ENCODE measurements around the gene TM6SF1.

- TF ChIP-seq POLR2AphosphoS5 (IDR thresholded peaks at IDR 0.05; ENCODE audit: low read depth, low read length) (no peak), POLR2A (IDR thresholded peaks at IDR 0.05; ENCODE audit: low read depth, low read length) (no peak)
Measured at GRCh38 chr15:83119968-83120581, 12.6 kb downstream of the TM6SF1 start.
